ENCODE data around the gene SMIM45.

SMIM45 gene

GRCh38 chr22:41951898-41952474, at the start of gene SMIM45:
TSS of gene SMIM45 (plus strand) at chr22:41952150.
- H3K27me3 Mint-ChIP-seq = no peaks in the 10 kb centered on the region
- peaks cover 3% of the 10 kb centered on the region for H3K36me3 Mint-ChIP-seq
- H3K9me3 Mint-ChIP-seq = no peaks in the 10 kb centered on the region
- H3K27ac Mint-ChIP-seq = no peak within 1 kb of the TSS
- no peak for DNase-seq
- H3K4me3 Mint-ChIP-seq = no peak within 1 kb of the TSS
- peaks cover 27% of the 10 kb centered on the region for H3K4me1 Mint-ChIP-seq

- H3K4me3 Mint-ChIP-seq = no peak overlapping the region
- no peak overlapping the region for H3K27ac Mint-ChIP-seq
- H3K36me3 Mint-ChIP-seq = peaks cover 7% of the 10 kb centered on the region
- no peak for DNase-seq
- no peaks in the 10 kb centered on the region for H3K4me1 Mint-ChIP-seq
- H3K27me3 Mint-ChIP-seq = no peaks in the 10 kb centered on the region
- H3K9me3 Mint-ChIP-seq = no peaks in the 10 kb centered on the region
Measured at GRCh38 chr22:41902932-41903421, 49.0 kb upstream of the SMIM45 start.

DNA sequence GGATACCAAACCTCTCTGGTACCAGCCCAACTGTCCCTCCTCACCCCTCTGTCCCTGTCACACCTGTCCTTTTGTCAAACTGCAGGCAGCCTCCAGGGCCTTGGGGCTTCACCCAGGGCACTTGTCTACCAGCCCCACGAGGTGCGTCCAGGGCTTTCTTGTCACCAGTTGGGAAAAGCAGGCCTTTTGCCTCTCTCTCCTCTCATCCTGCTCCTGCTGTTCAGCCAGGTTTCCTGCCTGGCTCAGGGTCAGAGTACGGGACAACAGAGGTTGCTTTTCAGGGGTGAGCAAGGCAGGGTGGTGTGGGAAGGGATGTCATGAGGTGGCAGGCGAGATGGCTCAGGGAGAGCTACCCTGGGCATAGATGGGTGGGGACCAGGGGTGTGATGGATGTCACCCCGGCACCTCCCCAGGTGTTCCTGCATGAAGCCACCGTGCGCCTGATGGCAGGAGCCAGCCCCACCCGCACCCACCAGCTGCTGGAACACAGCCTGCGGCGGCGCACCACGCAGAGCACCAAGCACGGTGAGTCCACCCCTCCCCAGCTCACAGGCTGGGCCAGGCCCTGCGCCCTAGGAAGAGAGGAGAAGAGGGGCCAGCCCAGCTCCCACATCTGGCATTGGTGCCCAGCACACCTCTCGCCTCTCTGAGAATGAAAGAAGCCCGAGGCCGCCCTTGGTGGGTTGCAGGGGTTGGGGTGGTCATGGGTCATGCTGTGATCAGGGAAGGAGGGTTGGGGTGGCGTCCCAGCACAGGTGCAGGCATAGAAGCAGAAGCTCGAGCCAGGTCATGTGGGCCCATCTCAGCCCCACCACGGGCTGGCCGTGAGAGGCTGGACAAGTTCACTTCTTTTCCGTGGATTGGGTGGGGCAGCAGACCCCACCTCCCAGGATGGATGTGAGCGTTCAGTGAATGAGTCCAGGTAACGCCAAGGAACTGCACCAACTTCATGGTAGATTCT, 47.2 kb upstream of the SMIM45 start:
- no peak for DNase-seq
- Mint-ChIP-seq H3K27me3 (peaks cover 5% of the 10 kb centered on the region), H3K36me3 (peaks cover 3% of the 10 kb centered on the region), H3K9me3 (no peaks in the 10 kb centered on the region), H3K27ac (no peak overlapping the region), H3K4me1 (peaks cover 10% of the 10 kb centered on the region), H3K4me3 (no peak overlapping the region)

GRCh38 chr22:41905411-41906202, 46.3 kb upstream of the SMIM45 start:
- Mint-ChIP-seq H3K4me3 (no peak overlapping the region), H3K4me1 (peaks cover 10% of the 10 kb centered on the region), H3K27me3 (peaks cover 7% of the 10 kb centered on the region), H3K36me3 (no peaks in the 10 kb centered on the region), H3K9me3 (no peaks in the 10 kb centered on the region), H3K27ac (no peak overlapping the region)
- no peak for DNase-seq

DNA sequence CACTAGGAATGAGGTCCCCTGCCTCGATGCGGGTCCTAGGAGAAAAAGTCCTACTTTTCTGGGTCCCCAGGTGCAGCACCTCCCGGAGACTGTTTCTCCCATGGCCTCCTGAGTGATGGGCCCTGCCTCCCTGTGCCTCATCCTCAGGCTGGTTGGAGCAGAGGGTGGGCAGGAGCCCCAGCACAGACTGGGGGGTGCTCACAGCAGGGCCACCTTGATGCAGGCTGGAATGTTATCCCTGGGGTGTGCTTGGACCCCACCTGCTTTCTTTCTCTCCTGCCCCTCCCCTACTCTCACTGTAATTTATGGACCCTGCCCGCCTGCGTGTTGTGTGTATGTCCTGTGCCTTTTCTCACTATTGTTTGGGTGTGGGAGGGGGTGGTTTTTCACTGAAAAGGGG, 45.1 kb upstream of the SMIM45 start:
- Mint-ChIP-seq H3K27ac (no peak overlapping the region), H3K27me3 (peaks cover 18% of the 10 kb centered on the region), H3K4me1 (peaks cover 12% of the 10 kb centered on the region), H3K36me3 (no peaks in the 10 kb centered on the region), H3K4me3 (no peak overlapping the region), H3K9me3 (no peaks in the 10 kb centered on the region)
- no peak for DNase-seq

- peaks cover 12% of the 10 kb centered on the region for H3K4me1 Mint-ChIP-seq
- H3K9me3 Mint-ChIP-seq = no peaks in the 10 kb centered on the region
- no peaks in the 10 kb centered on the region for H3K36me3 Mint-ChIP-seq
- no peak overlapping the region for H3K27ac Mint-ChIP-seq
- DNase-seq = no peak
- H3K27me3 Mint-ChIP-seq = peaks cover 27% of the 10 kb centered on the region
- H3K4me3 Mint-ChIP-seq = no peak overlapping the region
Measured at GRCh38 chr22:41907436-41908401, 44.2 kb upstream of the SMIM45 start.

DNA sequence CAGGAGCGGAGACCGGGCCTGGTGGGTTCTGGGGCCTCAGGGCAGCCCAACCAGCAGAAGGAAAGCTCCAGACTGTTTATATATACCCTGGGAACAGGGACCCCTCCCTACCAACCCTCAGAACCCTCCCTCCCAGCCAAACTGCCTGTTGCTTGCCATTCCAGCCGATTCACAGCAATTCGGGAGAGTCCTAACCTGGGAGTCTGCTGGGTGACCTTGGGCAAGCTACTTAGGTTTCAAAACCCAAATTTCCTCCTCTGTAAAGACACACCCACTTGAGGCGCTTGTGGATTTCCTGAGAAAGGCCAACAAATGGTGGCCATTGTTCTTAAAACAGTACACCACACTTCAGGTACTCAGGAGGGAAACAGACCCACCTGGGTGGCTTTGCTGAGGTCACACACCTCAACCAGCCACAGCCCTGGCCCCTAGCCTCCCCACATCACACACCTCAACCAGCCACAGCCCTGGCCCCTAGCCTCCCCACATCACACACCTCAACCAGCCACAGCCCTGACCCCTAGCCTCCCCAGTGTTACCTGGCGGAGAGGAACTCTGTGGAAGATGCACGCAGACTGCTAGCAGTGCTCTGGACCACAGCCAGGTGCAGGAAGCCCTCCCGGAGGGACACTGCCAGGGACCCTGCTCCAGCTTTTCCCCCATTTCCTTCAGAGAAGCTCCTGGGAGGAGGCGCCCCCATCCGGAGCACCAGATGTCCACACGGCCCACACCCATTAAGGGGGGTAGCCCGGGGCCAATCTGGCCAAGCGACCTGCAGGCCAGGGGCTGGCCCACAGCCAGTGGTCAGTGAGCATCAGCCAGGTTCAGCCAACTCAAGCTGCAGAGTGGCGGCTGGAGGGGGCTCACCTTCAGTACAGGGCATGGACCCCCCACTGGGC, 43.3 kb upstream of the SMIM45 start:
- H3K9me3 Mint-ChIP-seq = no peaks in the 10 kb centered on the region
- DNase-seq = no peak
- H3K4me1 Mint-ChIP-seq = peaks cover 14% of the 10 kb centered on the region
- peaks cover 35% of the 10 kb centered on the region for H3K27me3 Mint-ChIP-seq
- no peak overlapping the region for H3K4me3 Mint-ChIP-seq
- no peak overlapping the region for H3K27ac Mint-ChIP-seq
- H3K36me3 Mint-ChIP-seq = no peaks in the 10 kb centered on the region

- H3K27me3 Mint-ChIP-seq = peaks cover 35% of the 10 kb centered on the region
Measured at GRCh38 chr22:41909310-41910049, 42.5 kb upstream of the SMIM45 start.

GRCh38 chr22:41910050-41911000, 41.6 kb upstream of the SMIM45 start:
- H3K27ac Mint-ChIP-seq = no peak overlapping the region

More at GRCh38 chr22:41909310-41910049, 42.5 kb upstream of the SMIM45 start:
- Mint-ChIP-seq H3K27ac (no peak overlapping the region), H3K9me3 (no peaks in the 10 kb centered on the region), H3K4me1 (peaks cover 14% of the 10 kb centered on the region), H3K36me3 (no peaks in the 10 kb centered on the region), H3K4me3 (no peak overlapping the region)
- DNase-seq = no peak

GRCh38 chr22:41911001-41911611, 40.8 kb upstream of the SMIM45 start:
- Mint-ChIP-seq H3K27me3 (peaks cover 46% of the 10 kb centered on the region), H3K27ac (no peak overlapping the region), H3K4me1 (peaks cover 17% of the 10 kb centered on the region), H3K36me3 (no peaks in the 10 kb centered on the region), H3K4me3 (no peak overlapping the region), H3K9me3 (no peaks in the 10 kb centered on the region)
- DNase-seq = no peak

More at GRCh38 chr22:41910050-41911000, 41.6 kb upstream of the SMIM45 start:
- Mint-ChIP-seq H3K4me1 (peaks cover 14% of the 10 kb centered on the region), H3K27me3 (peaks cover 38% of the 10 kb centered on the region), H3K4me3 (no peak overlapping the region), H3K36me3 (no peaks in the 10 kb centered on the region), H3K9me3 (no peaks in the 10 kb centered on the region)
- no peak for DNase-seq

GRCh38 chr22:41912338-41913039, 39.5 kb upstream of the SMIM45 start:
- H3K36me3 Mint-ChIP-seq = no peaks in the 10 kb centered on the region
- H3K9me3 Mint-ChIP-seq = no peaks in the 10 kb centered on the region
- DNase-seq = no peak
- peaks cover 20% of the 10 kb centered on the region for H3K4me1 Mint-ChIP-seq
- no peak overlapping the region for H3K4me3 Mint-ChIP-seq
- H3K27me3 Mint-ChIP-seq = peaks cover 60% of the 10 kb centered on the region
- no peak overlapping the region for H3K27ac Mint-ChIP-seq
